T-helper 2 cell (primary cell): ENCODE data around the gene RYR1.
"Not testable (repeated sequence)": the region's sequence is repeated elsewhere in the genome, so short reads cannot be mapped to it uniquely, and the experiment has no call there.

Source experiments
- DNase-seq, 5 experiments: peaks; one replicate each; pipeline versions ENCODE4 v3.0.0 to v3.0.0-alpha.2; 2012 to 2022

The RYR1 gene

GRCh38 chr19:38458991-38459390 lies 25.5 kb downstream of the RYR1 start:
- DNase-seq: no peak

DNA sequence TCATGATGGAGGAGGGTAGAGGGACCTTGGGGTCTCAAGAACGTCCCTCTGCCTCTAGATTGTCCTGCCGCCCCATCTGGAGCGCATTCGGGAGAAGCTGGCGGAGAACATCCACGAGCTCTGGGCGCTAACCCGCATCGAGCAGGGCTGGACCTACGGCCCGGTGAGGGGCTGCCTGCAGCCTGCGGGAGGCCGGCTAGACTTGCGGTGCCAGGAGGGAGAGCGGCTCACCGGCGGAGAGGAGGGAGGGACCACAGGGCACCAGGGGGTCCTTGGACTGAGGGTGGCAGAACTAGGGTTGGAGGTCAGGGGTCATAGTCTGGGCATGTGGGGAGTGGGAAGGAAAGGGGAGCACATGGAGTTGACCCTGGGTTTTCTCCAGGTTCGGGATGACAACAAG lies 29.9 kb downstream of the RYR1 start:
- no peak for DNase-seq

DNA sequence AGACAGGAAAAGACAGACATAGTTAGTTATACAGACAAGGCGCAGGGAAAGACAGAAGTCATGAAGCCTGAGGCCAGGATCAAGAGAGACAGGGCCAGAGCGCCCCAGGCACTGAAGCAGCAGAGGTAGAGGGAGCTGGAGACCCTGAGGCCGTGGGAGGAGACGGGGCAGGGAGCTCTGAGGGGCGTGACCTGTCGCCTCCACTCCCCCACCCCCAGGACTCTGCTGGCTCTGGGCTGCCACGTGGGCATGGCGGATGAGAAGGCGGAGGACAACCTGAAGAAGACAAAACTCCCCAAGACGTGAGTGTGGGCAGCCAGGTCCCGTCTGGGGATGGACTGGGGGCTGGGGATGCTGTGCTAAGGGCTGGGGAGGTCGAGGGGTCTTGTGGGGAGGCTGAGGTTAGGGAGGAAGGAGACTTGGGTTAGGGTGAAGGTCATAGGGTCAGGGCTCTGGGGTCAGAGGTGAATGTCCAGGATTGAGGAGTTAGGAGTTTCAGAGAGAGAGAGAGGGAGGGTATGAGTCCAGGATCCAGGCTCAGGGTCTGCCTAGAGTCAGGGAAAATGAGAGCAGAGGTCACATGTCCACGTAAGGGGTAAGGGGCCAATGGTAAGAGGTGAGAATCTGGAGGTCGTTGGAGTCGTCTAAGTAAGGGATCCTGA lies 31.1 kb downstream of the RYR1 start:
- DNase-seq: no peak

GRCh38 chr19:38466050-38466449 lies 32.6 kb downstream of the RYR1 start:
- DNase-seq: no peak

GRCh38 chr19:38467541-38468525 lies 34.3 kb downstream of the RYR1 start:
- no peak for DNase-seq

GRCh38 chr19:38469151-38469550 lies 35.7 kb downstream of the RYR1 start:
- no peak for DNase-seq

DNA sequence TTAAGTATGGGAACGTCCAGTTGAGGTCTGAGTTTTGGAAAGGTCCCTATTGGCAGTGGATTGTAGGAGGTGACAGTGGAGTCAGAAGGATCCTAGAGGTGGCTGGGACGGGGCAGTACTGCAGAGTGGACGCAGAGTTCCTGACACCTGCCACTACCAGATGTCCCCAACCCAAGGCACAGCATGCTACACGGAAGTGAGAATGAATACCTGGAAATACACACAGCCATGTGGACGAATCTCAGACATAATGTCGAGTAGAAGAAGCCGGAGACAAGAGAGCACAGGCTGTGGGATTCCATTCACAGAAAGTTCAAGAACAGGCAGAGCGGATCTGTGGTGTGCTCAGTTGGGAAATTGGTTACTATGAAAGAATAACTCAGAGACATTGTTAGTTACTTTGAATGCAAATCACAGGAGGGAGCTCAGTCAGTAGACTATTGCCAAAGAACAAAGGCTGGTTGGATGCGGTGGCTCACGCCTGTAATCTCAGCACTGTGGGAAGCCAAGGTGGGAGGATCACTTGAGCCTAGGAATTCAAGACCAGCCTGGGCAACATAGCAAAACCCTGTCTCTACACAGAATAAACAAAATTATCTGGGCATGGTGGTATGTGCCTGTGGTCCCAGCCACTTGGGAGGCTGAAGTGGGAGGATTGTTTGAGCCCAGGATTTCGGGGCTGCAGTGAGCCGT lies 37.4 kb downstream of the RYR1 start:
- DNase-seq: no peak

DNA sequence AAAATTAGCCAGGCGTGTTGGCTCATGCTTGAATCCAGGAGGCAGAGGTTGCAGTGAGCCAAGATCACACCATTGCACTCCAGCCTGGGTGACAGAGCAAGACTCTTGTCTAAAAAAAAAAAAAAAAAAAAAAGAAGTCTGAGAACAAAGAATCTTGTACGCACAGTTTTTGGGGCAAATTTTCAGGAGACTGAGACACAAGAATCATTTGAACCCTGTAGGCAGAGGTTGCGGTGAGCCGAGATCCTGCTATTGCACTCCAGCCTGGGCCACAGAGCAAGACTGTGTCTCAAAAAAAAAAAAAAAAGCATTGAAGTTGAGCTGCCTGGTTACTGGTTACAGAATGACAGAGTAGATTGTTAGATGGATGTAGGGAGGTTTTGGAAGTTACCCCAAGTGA lies 39.2 kb downstream of the RYR1 start:
- DNase-seq: not testable (repeated sequence)

GRCh38 chr19:38473201-38473600 lies 39.7 kb downstream of the RYR1 start:
- DNase-seq: no peak

DNA sequence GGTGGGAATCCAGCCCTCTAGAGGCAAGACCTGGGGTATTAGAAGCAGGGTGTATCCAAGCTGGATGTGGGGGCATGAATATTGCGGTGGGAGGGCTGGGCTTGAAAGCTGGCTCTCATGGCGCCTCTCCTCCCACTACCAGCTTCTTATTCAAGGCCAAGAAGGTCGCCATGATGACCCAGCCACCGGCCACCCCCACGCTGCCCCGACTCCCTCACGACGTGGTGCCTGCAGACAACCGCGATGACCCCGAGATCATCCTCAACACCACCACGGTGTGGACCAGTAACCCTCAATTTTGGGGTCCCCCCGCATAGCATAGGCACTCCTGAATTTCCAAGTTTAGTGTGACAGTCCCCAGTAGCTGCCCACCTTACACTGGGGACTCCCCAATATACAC lies 41.7 kb downstream of the RYR1 start:
- no peak for DNase-seq

DNA sequence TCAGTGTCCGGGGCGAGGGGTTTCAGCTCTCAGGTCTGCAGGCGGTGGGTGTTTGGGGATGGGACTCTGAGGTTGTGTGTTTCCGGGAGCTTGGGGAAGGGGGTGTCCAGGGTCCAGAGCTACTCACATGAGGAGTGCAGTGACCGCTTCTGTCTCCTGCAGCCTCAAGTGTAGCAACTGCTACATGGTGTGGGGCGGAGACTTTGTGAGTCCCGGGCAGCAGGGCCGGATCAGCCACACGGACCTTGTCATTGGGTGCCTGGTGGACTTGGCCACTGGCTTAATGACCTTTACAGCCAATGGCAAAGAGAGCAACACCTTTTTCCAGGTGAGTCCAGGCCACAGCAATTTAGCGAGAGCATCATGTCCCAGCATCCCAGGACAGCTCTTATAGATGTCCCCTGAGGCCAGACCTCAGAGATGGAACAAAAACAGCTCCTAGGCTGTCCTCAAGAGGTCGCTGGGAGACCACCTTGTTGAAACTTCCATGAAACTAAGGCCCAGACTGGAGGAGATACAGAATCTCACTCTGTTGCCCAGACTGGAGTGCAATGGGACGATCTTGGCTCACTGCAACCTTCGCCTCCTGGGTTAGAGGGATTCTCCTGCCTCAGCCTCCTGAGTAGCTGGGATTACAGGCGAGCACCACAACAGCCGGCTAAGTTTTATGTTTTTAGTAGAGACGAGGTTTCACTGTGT lies 44.9 kb downstream of the RYR1 start:
- DNase-seq: peak in 1 of 5 experiments; percentile 56

GRCh38 chr19:38482496-38482895 lies 49.0 kb downstream of the RYR1 start:
- DNase-seq: no peak

GRCh38 chr19:38483016-38483630 lies 49.6 kb downstream of the RYR1 start:
- DNase-seq: no peak

DNA sequence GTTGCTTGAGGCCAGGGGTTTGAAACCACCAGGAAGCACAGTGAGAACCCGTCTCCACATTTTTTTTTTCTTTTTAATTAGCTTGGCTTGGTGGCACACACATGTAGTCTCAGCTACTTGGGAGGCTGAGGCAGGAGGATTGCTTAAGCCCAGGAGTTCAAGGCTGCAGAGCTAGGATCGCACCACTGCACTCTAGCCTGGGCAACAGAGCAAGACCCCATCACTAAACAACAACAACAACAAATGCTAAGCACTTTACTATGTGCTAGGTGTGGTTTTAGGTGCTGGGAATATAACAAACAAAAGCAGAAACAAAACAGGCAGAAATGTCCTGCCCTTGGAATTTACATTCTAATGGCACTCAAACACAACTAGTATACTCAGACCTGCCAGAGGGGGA lies 51.3 kb downstream of the RYR1 start:
- no peak for DNase-seq

DNA sequence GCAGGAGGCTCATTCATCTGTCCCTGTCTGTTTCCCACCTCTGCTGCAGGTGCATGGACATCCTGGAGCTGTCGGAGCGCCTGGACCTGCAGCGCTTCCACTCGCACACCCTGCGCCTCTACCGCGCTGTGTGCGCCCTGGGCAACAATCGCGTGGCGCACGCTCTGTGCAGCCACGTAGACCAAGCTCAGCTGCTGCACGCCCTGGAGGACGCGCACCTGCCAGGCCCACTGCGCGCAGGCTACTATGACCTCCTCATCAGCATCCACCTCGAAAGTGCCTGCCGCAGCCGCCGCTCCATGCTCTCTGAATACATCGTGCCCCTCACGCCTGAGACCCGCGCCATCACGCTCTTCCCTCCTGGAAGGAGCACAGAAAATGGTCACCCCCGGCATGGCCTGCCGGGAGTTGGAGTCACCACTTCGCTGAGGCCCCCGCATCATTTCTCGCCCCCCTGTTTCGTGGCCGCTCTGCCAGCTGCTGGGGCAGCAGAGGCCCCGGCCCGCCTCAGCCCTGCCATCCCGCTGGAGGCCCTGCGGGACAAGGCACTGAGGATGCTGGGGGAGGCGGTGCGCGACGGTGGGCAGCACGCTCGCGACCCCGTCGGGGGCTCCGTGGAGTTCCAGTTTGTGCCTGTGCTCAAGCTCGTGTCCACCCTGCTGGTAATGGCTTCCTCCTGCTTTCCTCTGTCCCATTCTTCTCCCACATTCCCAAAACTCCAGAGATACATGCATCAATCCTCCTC lies 52.2 kb downstream of the RYR1 start:
- no peak for DNase-seq

GRCh38 chr19:38486731-38487336 lies 53.3 kb downstream of the RYR1 start:
- no peak for DNase-seq

GRCh38 chr19:38488096-38488495 lies 54.6 kb downstream of the RYR1 start:
- DNase-seq: no peak

GRCh38 chr19:38488776-38489481 lies 55.4 kb downstream of the RYR1 start:
- DNase-seq: no peak

DNA sequence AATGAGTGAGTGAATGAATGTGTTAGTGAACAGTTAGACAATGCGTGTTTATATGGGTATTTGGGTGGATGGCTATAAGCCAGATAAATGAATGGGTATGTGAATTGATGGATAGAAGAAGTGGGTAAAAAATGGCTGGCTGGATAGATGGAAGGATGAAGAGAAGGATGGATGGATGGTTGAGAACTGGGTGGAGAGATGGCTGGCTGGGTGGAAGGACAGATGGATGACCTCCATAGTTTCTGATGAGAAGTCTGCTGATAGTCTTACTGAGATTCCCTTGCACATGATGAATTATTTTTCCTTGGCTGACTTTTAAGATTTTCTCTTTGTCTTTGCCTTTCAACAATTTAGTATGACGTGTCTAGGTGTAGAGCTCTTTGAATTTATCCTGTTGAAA lies 57.4 kb downstream of the RYR1 start:
- DNase-seq: no peak

DNA sequence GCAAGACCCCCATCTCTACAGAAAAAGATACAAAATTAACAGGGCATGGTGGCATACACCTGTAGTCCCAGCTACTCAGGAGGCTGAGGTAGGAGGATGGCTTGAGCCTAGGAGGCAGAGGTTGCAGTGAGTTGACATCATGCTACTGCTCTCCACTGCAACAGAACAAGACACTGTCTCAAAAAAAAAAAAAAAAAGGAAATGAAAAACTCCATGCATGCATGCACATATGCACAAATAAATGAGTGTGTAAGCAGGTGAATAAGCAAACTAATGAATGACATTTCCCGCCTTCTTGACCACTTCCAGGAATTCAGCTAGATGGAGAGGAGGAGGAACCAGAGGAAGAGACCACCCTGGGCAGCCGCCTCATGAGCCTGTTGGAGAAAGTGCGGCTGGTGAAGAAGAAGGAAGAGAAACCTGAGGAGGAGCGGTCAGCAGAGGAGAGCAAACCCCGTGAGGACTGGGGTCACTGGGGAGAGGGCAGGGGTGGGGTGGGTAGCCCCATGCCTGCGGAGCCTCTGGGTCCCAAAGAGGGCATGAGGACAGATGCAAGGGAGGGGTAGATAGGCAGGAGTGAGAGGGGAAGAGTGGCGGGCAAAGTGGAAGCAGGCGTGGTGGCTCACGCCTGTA lies 58.8 kb downstream of the RYR1 start:
- DNase-seq: no peak
